Measurements from ENCODE around the gene BCAS1.
A peak's percentile ranks its signal among the peaks of the same experiment; 100 is the strongest.

Gene BCAS1

GRCh38 chr20:54102543-54102942 lies 32.1 kb upstream of the BCAS1 start:
- DNase-seq: no peak

GRCh38 chr20:54100563-54100962 lies 30.2 kb upstream of the BCAS1 start:
- no peak for DNase-seq

DNA sequence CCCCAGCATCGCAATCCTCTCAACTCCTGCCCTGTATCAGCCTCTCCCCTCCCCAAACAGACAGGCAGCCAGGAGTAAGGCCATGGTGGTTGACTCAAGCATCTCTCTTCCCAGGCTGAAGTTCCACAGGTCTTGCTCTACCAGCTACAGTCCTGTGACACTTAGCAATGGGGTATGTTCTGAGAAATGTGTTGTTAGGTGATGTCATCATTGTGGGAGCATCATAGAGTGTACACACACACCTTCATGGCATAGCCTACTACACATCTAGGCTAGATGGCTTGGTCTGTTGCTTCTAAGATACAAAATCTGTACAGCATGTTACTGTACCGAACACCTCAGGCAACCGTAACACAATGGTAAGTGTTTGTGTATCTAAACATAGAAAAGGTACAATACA lies 29.5 kb upstream of the BCAS1 start:
- no peak for DNase-seq

- no peak for DNase-seq
These were observed 27.7 kb upstream of the BCAS1 start for GRCh38 chr20:54098047-54098446.

- DNase-seq: no peak
These were observed 26.8 kb upstream of the BCAS1 start for GRCh38 chr20:54097236-54097529.

DNA sequence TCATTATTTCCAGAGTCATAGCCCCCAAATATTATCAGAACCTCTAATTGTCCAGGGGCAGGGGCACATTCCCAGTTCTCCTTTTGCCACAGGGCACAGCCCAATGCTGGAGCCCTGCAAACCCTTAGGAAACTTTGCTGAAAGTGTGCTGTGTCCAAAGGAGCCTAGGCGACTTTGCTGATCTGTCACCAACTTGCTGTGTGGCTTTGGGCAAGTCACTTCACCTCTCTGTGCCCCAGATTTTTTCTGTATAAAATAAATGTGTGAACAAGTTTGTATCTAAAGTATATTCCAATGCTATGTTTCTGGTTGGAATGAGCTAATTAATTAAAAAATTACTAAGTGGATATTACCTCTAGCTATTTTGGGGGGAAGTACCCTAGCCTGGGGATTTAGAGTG lies 25.4 kb upstream of the BCAS1 start:
- DNase-seq: no peak

DNA sequence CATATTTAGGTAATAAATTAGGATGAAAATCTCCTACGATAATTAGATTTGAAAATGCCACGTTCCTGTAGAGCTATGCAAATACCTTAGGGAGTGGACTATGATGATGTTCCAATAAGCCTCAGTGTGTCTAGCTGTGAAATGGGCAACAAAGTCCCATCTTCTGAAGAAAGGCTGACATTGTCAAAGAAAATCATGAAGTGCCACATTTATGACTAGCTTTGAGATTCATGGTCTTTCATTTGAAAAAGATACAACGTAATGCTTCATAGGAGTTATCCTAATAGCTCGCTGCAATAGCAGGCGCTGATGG lies 23.8 kb upstream of the BCAS1 start:
- no peak for DNase-seq

- DNase-seq: no peak
These were observed 23.3 kb upstream of the BCAS1 start for GRCh38 chr20:54093423-54094267.

GRCh38 chr20:54092021-54092420 lies 21.6 kb upstream of the BCAS1 start:
- no peak for DNase-seq

DNA sequence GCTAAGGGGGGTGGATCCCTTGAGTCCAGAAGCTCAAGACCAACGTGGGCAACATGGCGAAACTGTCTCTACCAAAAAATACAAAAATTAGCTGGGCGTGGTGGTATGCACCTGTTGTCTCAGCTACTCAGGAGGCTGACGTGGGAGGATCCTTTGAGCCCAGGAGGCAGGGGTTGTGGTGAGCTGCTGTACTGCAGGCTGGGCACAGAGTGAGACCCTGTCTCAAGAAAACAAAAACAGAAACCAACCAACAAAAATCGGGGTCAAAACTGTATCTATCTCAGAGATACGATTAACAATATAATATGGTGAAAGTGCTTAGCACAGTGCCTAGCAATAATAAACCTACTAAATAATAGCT lies 20.7 kb upstream of the BCAS1 start:
- DNase-seq: no peak

- no peak for DNase-seq
These were observed 20.1 kb upstream of the BCAS1 start for GRCh38 chr20:54090230-54091119.

DNA sequence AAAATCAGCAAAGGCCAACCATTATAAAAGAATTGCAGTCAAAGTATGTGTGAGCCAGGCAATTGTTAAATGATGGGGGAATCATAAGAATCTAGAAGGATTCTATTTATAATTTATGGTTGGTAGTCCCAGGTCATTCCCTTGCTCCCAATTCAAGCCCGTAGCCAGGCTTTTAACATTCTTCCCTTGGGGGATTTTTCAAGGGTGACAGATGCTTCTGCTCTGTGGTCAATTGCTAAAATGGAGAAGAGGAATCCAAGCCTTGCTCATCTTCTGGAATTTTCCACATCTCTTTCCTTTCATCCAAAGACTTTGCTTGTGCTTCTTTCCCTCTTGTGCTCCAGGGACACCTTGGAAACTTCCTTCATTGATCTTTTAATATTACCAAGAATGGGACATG lies 18.0 kb upstream of the BCAS1 start:
- DNase-seq: no peak

- DNase-seq: no peak
These were observed 16.2 kb upstream of the BCAS1 start for GRCh38 chr20:54086507-54087039.

- no peak for DNase-seq
These were observed 15.5 kb upstream of the BCAS1 start for GRCh38 chr20:54085910-54086309.

DNA sequence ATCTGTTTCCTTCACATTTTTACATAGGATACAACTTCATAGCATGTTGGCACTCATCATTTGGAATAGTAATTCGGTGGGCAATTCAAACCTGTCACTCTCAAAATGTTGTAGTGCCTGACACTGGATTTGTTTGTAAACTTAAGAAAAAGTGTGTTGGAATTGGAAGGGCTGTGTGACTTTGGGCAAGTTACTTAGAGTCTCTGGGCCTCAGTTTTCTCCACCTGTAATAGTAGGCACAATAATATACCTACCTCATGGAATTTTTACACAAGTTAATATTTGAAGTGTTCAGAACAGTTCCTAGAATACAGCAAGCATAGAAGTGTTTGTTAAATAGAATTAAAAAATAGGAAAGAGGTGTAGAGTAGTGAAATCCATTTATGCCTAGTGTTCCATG lies 15.0 kb upstream of the BCAS1 start:
- DNase-seq: no peak

DNA sequence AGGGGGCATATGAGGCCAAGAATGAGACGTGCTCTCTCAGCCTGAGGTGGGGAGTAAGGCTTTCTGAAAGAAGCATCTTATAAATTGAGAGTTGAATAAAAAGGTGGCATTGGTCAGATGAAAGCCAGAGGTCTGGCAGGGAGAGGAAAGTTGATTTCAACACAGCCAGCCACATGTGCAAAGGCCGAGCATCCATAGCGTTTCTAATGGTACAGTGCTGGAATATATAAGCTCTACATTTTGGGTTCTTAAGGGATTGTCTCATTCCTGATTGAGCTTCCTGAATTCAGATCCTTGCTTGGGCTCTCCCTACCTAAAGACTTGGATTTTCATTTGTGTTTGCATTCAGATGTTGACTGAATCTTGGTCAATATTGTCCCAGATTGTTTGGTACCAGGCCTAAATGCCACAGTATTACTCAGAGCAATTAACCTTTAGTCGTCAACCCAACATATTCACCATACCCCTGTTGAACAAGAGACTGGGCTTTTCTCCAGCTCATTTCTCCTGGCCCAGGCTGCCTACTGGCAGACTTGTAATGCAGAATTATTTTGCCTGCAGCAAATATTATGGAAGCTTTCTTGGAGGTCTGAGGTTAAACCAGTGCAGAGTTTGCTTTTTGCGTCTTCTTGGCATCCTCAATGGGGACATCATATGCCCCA lies 14.5 kb upstream of the BCAS1 start:
- no peak for DNase-seq

DNA sequence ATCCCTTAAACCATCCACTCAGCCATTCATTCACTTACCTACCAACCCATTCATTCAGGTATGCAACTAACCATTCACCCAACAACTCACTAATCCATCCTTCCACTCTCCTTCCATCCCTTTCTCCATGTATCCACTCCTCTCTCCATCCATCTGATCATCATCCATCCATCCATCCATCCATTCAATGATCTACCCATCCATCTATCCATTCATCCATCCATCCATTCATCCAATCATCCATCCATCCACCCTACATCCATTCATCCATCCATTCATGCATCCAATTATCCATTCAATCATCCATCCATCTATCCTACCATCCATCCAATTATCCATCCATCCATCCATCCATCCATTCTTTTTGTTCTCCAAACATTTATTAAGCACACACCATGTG lies 13.8 kb upstream of the BCAS1 start:
- no peak for DNase-seq

GRCh38 chr20:54083459-54083858 lies 13.1 kb upstream of the BCAS1 start:
- no peak for DNase-seq

- no peak for DNase-seq
These were observed 11.7 kb upstream of the BCAS1 start for GRCh38 chr20:54082100-54082499.

- no peak for DNase-seq
These were observed 9.3 kb upstream of the BCAS1 start for GRCh38 chr20:54079652-54080051.

DNA sequence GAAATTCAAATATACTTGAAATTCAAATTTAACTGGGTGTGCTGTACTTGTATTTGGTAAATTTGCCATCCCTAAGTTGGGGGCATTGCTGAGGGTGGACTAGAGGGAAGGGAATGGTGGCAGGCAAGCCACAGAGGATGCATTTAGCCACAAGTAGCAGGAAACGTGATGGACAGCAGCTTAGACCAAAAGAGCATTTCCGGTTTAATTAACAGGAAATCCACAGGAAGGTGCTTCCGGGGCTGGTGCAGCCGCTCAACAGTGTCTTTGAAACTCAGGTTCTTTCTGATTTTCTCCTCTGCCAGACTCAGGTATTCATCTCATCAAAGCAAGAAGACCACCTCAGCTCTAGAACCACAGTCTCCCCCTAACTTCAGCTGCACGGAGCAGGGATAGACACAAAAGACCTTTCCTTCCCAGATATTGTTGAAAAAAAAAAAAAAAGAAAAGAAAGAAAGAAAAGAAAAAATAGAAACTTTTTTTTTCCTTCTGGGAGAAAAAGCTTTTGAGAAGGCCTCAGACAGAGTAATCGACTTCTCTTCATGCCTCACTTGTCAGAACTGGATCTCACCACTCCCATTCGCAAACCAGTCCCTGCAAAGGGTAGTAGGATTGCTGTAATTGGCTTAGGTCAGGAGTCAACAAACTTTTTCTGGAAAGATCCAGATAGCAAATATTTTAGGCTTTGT lies 8.0 kb upstream of the BCAS1 start:
- DNase-seq: peak in 1 of 2 experiments; percentile 9

DNA sequence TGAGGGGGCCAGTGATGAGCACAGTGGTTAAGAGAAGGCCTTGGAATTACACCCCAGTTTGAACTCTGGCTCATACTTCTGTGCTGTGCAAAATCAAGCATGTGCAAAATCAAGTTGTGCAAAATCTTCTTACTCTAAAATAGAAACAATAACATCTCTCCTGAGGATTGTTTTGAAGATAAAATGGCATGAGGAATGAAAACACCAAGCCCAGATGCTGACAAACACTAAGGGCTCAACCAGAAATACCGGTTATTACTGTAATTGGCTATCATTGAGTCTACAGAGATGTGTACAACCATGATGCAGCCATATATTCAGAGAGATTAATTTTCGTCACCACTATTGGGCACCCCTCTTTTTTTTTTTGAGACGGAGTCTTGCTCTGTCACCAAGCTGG lies 5.9 kb upstream of the BCAS1 start:
- DNase-seq: no peak

GRCh38 chr20:54075322-54075721 lies 4.9 kb upstream of the BCAS1 start:
- no peak for DNase-seq

All from stimulated activated CD4-positive, alpha-beta T cell treated with anti-CD3 and anti-CD28 coated beads, Interleukin-4, amount 100 ng/mL, for 4 hours (primary cell).